ENCODE data around the gene FBXL19.

Gene FBXL19

DNA sequence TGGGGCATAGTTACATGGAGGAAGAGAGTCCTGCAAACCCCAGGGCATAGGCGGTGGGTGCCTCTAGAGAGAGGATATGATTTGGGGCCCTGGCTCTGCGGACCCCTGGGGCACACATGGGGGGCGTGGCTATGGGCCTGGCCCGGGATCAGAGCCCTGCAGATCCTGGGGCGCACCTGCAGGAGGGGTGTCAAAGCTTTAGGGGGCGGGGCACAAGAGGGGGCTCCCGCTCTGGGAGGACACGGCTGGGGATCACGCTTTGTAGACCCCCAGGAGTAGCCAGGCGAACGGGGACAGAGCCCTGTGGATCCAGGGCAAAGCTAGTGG is 30.0 kb upstream of the FBXL19 start:
- no peak for TF ChIP-seq MYC (IDR thresholded peaks at IDR 0.05; ENCODE audit: low read depth, low read length)
- TF ChIP-seq POLR2A (IDR thresholded peaks at IDR 0.05; ENCODE audit: extremely low read depth, insufficient read length): no peak
- TF ChIP-seq, protein P1, sequence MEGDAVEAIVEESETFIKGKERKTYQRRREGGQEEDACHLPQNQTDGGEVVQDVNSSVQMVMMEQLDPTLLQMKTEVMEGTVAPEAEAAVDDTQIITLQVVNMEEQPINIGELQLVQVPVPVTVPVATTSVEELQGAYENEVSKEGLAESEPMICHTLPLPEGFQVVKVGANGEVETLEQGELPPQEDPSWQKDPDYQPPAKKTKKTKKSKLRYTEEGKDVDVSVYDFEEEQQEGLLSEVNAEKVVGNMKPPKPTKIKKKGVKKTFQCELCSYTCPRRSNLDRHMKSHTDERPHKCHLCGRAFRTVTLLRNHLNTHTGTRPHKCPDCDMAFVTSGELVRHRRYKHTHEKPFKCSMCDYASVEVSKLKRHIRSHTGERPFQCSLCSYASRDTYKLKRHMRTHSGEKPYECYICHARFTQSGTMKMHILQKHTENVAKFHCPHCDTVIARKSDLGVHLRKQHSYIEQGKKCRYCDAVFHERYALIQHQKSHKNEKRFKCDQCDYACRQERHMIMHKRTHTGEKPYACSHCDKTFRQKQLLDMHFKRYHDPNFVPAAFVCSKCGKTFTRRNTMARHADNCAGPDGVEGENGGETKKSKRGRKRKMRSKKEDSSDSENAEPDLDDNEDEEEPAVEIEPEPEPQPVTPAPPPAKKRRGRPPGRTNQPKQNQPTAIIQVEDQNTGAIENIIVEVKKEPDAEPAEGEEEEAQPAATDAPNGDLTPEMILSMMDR (IDR thresholded peaks at IDR 0.05; ENCODE audit: low read depth, low read length): no peak
- TF ChIP-seq, protein P2, sequence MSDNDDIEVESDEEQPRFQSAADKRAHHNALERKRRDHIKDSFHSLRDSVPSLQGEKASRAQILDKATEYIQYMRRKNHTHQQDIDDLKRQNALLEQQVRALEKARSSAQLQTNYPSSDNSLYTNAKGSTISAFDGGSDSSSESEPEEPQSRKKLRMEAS (IDR thresholded peaks at IDR 0.05; ENCODE audit: low read depth, low read length): no peak
- H3K4me3 ChIP-seq (ENCODE audit: low read depth, low read length): peak overlapping the region; percentile 73
- peak; percentile 33 for DNase-seq (ENCODE audit: low read depth)

DNA sequence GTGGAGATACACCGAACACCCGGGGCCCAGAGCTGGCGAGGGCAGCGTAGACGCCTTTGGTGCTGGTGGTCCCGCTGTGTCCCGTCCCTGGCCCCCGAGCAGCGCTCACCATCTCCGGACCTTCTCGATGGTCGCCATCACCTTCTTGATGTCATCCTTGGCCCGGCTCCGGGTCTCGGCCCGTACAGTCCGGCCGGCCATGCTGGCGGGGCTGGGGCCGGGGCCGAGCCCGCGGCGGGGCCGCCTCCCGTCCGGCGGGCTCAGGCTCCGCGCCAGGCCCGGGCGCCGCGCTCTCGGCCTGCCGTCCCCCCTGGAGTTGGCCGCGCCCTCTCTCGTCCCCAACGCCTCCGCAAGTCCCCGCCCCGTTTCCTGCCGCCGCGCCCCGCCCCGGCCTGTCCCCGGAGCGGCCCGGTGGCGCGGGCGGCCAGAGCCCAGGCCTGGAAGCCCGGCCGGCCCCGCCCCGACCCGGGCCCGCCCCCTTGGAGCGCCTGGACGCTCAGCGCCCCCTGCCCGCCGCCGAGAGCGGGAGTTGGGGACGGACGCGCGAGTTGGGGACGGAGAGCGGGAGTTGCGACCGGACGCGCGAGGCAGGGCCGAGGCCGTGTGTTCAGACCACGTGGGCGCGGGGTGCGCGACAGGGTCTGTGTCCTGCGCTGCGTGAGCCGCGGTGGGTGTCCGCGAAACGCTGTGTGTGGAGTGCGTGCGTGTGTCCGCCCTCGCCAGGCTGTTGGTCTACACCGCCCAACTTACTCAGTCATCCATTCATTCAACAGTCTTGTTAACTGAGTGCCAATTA is 29.4 kb upstream of the FBXL19 start, which contains the start of gene BCL7C:
Gene BCL7C, minus strand, starts transcription at position 334 of the 796 bp plus-strand sequence. Its CDS starts 133 bp downstream, at position 201.
- peak within 1 kb of the TSS; percentile 73 for H3K4me3 ChIP-seq (ENCODE audit: low read depth, low read length)
- TF ChIP-seq, protein P2 (IDR thresholded peaks at IDR 0.05; ENCODE audit: low read depth, low read length): peak; percentile 97
- TF ChIP-seq, protein P1 (IDR thresholded peaks at IDR 0.05; ENCODE audit: low read depth, low read length): peak; percentile 31
- peak; percentile 96 for TF ChIP-seq MYC (IDR thresholded peaks at IDR 0.05; ENCODE audit: low read depth, low read length)
- peak; percentile 75 for TF ChIP-seq POLR2A (IDR thresholded peaks at IDR 0.05; ENCODE audit: extremely low read depth, insufficient read length)
- DNase-seq (ENCODE audit: low read depth): peak; percentile 93

DNA sequence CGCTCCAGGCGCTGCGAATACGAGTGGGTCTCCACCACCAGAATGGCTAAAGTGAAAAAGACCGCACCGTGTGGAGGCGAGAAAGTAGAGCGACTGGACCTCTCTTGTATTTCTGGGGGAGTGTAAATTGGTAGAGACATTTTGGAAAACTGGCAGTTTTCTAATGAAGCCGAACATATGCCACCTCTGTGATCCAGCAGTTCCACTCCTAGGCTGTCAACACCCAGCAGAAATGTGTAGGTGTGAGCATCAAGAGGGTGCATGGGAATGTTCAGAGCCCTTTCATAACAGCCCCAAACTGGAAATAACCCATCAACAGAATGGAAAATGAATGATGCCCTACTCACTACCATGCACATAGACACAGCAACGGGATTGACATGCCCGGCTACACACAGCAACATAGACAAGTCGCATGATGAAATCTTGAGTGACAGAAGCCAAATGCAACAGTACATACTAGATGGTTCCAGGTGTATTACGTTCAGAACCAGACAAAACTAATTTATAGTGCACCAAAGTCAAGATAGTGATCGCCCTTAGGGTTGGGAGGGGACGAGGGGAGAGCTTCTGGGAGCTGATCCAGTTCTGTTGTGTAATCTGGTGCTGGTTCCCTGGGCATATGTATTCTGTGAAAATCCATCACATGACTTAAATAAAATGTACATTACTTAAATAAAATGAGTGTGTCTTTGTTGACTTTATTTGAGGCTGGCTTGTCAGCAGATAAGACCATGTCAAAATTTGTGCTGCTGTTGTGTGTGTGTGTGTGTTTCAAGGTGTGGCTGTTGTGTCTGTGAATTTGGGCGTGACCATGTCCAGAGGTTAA is 28.6 kb upstream of the FBXL19 start:
- no peak for TF ChIP-seq MYC (IDR thresholded peaks at IDR 0.05; ENCODE audit: low read depth, low read length)
- TF ChIP-seq, protein P2 (IDR thresholded peaks at IDR 0.05; ENCODE audit: low read depth, low read length): no peak
- TF ChIP-seq, protein P1 (IDR thresholded peaks at IDR 0.05; ENCODE audit: low read depth, low read length): no peak
- no peak for TF ChIP-seq POLR2A (IDR thresholded peaks at IDR 0.05; ENCODE audit: extremely low read depth, insufficient read length)
- peak; percentile 12 for DNase-seq (ENCODE audit: low read depth)
- peak overlapping the region; percentile 40 for H3K4me3 ChIP-seq (ENCODE audit: low read depth, low read length)

DNA sequence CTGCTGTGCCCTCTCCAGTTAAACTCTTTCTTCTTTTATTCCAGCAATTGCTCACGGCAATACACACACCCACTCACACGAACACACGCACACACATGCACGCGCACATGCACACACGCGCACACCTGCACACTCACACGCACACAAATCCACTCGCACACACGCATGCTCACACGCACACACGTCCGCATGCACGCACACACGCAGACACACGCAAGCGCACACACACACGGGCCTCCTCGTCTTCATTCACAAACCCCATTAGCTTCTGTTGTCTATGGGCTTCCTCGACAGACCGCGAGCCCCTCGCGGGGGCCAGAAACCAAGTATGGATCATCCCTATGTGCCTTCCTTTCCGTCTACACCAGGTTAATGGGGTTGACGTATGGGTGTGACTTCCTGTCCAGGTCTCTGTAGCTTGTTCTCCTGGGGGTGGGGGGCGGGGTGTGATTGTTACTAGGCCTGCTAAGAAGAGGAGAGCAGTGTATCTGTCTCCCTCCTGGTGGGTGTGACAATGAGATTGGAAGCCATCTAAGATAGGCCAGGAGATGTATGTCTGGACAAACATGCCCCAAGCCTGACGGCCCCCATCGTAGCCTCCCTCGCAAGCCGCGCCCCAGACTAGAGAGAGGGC is 27.6 kb upstream of the FBXL19 start:
- TF ChIP-seq, protein P1 (IDR thresholded peaks at IDR 0.05; ENCODE audit: low read depth, low read length): no peak
- TF ChIP-seq, protein P2 (IDR thresholded peaks at IDR 0.05; ENCODE audit: low read depth, low read length): no peak
- TF ChIP-seq POLR2A (IDR thresholded peaks at IDR 0.05; ENCODE audit: extremely low read depth, insufficient read length) (no peak), MYC (IDR thresholded peaks at IDR 0.05; ENCODE audit: low read depth, low read length) (no peak)
- DNase-seq (ENCODE audit: low read depth): no peak
- no peak overlapping the region for H3K4me3 ChIP-seq (ENCODE audit: low read depth, low read length)

DNA sequence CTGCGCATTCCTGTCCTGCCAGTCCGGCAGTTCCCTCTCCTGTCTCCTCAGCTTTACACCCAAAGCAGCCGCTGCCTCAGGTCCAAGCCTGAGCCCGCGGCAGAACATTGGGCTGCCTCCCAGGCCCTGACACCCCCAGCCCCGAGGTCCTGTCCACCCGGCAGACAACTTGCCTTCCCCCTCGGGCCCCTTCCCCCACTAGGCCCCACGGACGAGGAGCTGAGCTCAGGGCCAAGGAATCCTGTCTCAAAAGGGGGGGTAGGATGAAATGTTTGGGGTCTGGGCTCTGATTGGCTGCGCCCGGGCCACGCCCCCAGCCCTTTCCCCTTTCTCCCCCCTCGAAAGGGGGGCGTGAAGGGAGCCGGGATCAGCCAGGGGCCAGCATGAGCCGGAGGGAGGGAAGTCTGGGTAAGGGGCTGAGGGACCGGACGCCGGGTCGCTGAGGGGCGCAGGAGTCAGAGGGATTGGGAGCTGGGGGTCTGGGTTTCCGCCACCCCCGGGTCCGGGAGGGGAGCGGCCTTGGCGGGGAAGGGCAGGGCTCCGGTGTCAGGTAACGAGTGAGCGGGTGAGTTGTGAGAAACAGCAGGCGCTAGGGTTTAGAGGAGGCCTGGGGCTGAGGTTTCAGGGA is 27.0 kb upstream of the FBXL19 start, which contains the start of gene CTF1:
Gene CTF1, plus strand, starts transcription at position 354 of the 628 bp plus-strand sequence. Its CDS starts 30 bp downstream, at position 384.
- TF ChIP-seq POLR2A (IDR thresholded peaks at IDR 0.05; ENCODE audit: extremely low read depth, insufficient read length) (no peak), MYC (IDR thresholded peaks at IDR 0.05; ENCODE audit: low read depth, low read length) (no peak)
- TF ChIP-seq, protein P1 (IDR thresholded peaks at IDR 0.05; ENCODE audit: low read depth, low read length): no peak
- TF ChIP-seq, protein P2 (IDR thresholded peaks at IDR 0.05; ENCODE audit: low read depth, low read length): no peak
- no peak within 1 kb of the TSS for H3K4me3 ChIP-seq (ENCODE audit: low read depth, low read length)
- DNase-seq (ENCODE audit: low read depth): no peak

Data from NB4 (cell line).